Measurements from ENCODE around the gene TESPA1. TPM values are rescaled to one million over a fixed set of nuclear protein-coding genes. Genes with fewer than 3 reads are reported as not detected.

The TESPA1 gene
- total RNA-seq, 1 experiment from 2014 or later, result 0.39 TPM

GRCh38 chr12:54975272-54975671, 9.3 kb downstream of the TESPA1 start:
- POLR2A ChIA-PET, result no interaction called here
- Mint-ChIP-seq H3K4me3 (no peak overlapping the region), H3K36me3 (no peaks in the 10 kb centered on the region), H3K27ac (no peak overlapping the region), H3K4me1 (peaks cover 18% of the 10 kb centered on the region), H3K9me3 (no peaks in the 10 kb centered on the region), H3K27me3 (ENCODE audit: low read depth) (no peaks in the 10 kb centered on the region)
- CTCF ChIA-PET, result interaction anchor here (0.8 to 5.0 kb wide), 7 partner anchors 17 to 273 kb away, joined by 3 to 44 read pairs (median 8); no protein-coding TSS in a partner anchor
- ATAC-seq (no peak), DNase-seq (ENCODE audit: low spot score) (no peak)
- TF ChIP-seq TP53 (CRISPR knock-in tag; IDR thresholded peaks at IDR 0.05) (no peak), PRDM15 (CRISPR knock-in tag; IDR thresholded peaks at IDR 0.05) (no peak), RELA (CRISPR knock-in tag; IDR thresholded peaks at IDR 0.05; ENCODE audit: borderline replicate concordance) (no peak), ZNF423 (CRISPR knock-in tag; IDR thresholded peaks at IDR 0.05) (no peak), MLX (CRISPR knock-in tag; IDR thresholded peaks at IDR 0.05) (no peak), CREB1 (CRISPR knock-in tag; IDR thresholded peaks at IDR 0.05) (no peak), CREM (CRISPR knock-in tag; IDR thresholded peaks at IDR 0.05) (no peak), ZNF138 (CRISPR knock-in tag; conservative IDR thresholded peaks at IDR 0.05) (no peak)

- H3K4me1 Mint-ChIP-seq, result peaks cover 18% of the 10 kb centered on the region
- POLR2A ChIA-PET, result no interaction called here
Observed at GRCh38 chr12:54974279-54974678, 10.3 kb downstream of the TESPA1 start.

More at GRCh38 chr12:54974279-54974678, 10.3 kb downstream of the TESPA1 start:
- peak; percentile 86 for ATAC-seq
- Mint-ChIP-seq H3K4me3 (no peak overlapping the region), H3K36me3 (no peaks in the 10 kb centered on the region), H3K27ac (no peak overlapping the region), H3K9me3 (no peaks in the 10 kb centered on the region), H3K27me3 (ENCODE audit: low read depth) (no peaks in the 10 kb centered on the region)
- CTCF ChIA-PET, result interaction anchor here (0.9 to 5.0 kb wide), 6 partner anchors 23 to 272 kb away, joined by 3 to 44 read pairs (median 6); no protein-coding TSS in a partner anchor
- DNase-seq (ENCODE audit: low spot score), result peak; percentile 41
- TF ChIP-seq ZNF512 (CRISPR knock-in tag; IDR thresholded peaks at IDR 0.05; ENCODE audit: borderline replicate concordance) (no peak), MXD4 (CRISPR knock-in tag; IDR thresholded peaks at IDR 0.05; ENCODE audit: borderline replicate concordance) (no peak), CBFB (CRISPR knock-in tag; IDR thresholded peaks at IDR 0.05; ENCODE audit: low read depth) (no peak), TP53 (CRISPR knock-in tag; IDR thresholded peaks at IDR 0.05) (no peak), ETV6 (CRISPR knock-in tag; IDR thresholded peaks at IDR 0.05) (no peak), USF1 (CRISPR knock-in tag; IDR thresholded peaks at IDR 0.05) (no peak), USF2 (CRISPR knock-in tag; IDR thresholded peaks at IDR 0.05) (no peak), ELF4 (CRISPR knock-in tag; IDR thresholded peaks at IDR 0.05; ENCODE audit: low read depth) (no peak), ZNF396 (CRISPR knock-in tag; IDR thresholded peaks at IDR 0.05; ENCODE audit: borderline replicate concordance) (no peak), GRHL2 (CRISPR knock-in tag; IDR thresholded peaks at IDR 0.05; ENCODE audit: insufficient replicate concordance, severe bottlenecking) (no peak), ATF2 (CRISPR knock-in tag; IDR thresholded peaks at IDR 0.05; ENCODE audit: borderline replicate concordance, low read depth) (no peak), AR (CRISPR knock-in tag; IDR thresholded peaks at IDR 0.05) (no peak)
